ENCODE data around the gene MAP3K1.

MAP3K1 gene

DNA sequence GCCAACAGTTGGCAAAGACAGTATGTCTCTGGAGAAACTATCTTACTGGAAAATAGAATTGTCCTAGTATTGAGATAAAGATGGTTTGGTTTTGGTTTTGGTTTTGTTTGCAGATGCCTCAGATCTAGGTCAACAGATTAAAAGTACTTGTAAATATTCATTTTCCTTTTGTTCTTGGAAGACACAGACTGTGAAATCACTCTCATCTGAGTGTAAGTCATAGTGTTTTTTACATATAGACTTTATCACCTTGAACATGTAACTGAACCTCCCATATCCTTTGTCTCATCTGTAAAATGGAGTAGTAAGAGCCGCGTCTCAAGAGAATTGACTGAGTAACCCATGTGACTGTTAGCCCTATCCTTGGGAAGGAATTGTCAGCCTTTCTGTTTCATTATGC, 34.3 kb downstream of the MAP3K1 start:
- DNase-seq: no peak

DNA sequence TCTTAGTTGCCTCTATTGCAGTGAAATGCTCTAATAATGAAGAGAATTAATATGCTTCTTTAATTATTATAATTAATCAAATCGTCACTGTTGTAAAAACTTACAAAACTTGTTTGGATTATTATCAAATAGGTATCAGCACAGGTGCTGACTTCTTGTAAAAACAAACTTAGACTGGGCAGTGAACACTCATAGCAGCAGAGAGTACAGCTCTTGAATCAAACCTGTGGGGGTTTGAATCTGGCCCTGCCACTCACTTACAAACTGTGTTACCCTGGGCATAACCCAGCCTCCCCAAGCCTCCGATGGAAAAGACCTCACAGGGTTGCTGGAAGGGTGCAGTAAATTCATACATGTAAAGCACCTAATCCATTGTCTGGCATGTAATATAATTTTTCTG, 35.1 kb downstream of the MAP3K1 start:
- no peak for DNase-seq

DNA sequence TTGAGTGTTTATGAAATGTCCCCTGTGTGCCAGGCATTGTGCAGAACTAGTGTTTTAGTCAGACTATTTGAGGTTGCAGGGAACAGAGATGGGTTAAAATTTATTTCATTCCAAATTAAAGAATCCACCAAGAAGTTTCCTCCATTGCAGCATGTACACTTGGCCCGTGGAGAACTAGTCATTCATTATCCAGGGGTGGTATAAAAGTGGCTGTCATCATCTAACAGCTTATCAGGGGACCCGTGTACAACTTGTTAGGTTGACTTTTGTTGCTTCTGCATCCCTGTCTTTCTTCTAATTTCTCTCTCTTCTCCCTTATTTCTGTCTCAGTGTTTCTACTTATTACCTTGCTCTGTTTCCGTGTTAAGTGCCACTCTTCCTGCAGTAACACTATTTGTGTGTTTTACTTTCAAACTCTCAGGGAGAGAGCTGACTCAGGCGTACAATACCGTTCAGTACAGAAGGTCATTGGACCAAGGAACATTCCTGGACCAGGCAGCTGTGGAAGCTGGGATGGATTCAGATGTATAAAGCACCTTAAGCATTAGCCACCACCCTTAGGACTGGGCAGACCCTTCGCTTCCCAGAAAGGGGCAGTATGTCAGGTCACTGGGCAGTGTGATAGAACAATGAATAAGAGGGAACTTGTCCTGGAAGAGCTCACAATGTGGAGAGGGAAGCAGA, 36.1 kb downstream of the MAP3K1 start:
- DNase-seq: no peak

DNA sequence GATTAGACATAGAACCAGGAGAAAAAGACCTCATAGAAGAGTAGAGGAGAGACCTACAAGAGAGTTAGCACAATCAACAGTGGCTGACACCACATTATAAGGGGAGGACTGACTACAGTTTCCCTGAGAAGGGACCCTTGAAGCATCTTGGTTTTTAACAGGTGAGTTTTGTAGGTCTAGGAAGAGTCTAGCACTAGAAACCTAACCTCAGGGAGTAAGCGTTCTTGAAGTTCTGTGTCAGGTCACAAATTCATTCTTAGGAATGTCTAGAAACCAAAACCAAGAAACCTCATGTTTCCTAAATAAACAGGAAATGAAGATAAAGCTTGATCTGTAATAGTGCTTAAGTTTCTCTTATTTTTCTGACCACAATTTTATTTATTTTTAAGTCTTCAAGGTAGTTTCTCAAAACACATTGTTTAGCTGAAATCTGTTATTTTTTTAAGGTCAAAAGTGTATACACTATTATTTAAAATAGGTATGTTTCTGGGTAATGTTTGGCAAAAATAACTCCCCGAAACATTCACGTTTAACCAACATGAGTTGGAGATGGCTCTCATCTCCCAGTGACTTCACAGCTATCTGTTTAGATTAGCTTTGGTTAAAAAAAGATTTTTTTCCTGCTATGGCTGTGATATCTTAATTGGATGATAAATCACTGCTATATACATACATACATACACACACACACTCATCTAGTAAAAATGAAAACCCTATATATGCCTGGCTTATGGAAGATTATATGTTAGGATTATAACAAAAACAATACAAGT, 37.1 kb downstream of the MAP3K1 start:
- no peak for DNase-seq

DNA sequence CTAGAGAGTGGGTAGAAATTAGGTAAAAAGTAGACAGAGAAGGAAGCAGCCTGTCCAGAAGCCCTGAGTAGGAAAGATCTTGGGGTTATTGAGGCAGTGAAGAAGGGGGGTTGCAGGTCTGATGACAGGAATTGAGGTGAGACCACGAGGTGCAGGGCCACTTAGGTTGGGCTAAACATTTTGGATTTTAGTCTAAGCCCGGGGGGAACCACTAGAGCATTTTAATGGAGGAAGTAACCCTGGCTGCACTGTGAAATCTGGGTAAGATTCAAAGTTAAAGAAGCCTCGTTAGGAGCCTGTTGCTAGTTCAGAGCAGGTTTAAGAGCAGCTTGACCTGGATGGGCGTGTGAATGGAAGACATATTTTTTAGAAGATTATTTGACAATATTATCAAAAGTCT, 38.3 kb downstream of the MAP3K1 start:
- no peak for DNase-seq

DNA sequence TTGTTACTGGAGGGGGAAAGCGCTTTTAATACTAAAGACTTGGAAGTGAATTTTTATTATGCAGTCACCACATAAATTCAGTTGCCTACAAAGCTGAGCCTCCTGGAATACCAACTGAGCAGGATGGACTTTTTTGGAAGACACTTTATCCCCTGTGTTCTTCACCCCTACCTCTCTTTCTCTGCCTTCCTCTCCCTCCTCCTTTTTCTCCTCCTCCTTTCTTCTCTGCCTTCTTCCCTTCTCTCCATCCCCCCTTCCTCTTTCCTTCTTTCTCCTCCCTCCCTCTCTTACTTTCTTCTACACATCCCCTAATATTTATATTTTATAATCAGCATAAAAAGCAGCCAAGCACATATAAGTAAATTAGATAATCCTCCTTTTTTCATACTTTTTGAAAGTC, 39.6 kb downstream of the MAP3K1 start:
- no peak for DNase-seq

DNA sequence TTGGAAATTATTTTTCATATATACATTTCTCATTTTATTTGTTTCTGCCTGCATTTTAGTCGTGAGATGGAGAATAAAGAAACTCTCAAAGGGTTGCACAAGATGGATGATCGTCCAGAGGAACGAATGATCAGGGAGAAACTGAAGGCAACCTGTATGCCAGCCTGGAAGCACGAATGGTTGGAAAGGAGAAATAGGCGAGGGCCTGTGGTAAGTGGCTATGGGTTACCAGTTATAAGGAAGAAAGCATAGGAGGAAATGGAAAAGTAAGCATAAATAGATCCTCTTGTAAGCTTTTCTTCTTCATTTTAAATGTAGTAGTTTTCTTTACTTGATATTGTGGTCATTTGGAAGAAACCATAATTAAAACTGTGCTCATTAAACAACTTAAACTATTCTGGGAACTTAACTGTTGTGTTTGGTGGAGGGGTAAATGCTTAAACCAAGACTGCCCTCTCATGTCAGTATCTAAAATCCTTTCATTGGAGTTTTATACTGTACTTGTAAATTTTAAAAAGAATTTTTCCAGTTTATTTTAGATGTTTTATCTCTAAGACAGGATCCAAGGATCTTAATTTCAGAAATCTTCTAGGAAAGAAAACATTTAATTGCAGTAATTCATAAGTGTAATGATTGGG, 41.3 kb downstream of the MAP3K1 start:
- no peak for DNase-seq

DNA sequence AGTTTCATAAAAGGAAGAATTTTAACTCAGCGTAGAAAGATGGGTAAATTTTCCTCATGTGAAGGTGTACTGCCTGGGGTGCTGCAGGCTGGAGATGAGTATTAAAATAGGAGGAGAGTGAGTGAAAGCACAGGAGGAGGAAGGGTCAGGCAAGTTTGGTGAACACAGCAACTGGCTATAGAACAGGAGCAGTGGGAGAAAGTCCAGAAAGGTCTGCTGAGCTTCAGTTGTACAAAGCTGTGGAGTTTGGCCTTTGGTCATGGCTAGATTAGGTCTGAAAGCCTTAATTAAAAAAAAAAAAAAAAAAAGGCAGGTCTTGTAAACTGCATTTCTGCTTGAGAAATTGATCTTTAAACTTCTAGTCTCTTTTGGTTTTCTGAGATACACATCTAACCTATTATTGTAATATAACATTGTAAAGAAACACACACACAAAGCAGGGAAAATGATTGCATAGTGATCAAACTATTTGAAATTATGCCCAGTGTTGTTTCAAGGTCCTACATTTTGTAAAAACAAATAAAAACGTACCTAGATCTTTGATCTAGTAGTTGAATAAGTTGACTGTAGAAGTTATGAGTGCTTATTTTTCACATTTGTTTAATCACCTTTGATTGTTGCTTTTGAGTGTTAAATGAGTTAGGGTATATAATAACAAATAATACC, 43.6 kb downstream of the MAP3K1 start:
- DNase-seq: no peak

DNA sequence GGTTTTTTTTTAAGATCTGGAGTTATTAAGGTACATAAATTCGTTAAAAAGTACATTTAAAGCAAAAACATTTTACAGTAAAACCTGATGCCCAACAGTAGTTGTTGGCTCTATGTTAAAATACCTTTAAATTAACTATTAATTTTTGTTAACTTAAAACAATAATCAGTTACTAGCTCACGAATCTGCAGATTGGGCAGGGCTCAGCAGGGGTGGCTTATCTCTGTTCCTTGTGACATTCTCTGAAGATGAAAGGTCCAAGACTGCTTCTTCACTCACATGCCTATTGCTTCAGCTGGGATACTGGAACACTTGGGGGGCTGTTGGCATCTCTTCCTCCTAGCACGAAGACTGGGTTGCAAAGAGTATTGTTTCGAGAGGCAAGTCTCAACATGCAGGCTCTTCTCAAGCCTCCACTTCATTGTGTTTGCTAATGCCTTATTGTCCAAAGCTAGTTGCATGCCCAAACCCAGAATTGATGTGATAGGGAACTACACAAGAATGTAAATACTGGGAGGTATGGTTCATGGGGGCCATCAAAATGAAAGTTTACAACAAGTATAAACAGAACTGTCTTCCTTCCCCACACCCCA, 46.6 kb downstream of the MAP3K1 start:
- DNase-seq: no peak

DNA sequence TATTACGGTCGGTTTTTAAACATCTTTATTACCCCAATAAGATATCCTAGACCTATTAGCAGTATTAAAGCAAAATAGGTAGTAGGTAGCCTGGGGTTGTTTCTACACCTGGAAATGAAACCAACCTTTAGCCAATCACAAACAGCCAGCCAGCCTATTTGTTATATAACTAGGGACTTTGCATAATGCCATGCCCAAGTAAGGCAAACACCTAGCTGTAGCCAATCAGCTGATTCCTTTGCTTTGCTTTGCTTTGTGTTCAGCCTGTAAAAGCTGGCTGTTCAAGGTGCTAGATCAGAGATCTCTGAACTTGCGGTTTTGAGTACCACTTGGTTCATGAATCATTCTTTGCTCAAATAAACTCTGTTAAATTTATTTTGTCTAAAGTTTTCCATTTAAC, 47.6 kb downstream of the MAP3K1 start:
- no peak for DNase-seq

DNA sequence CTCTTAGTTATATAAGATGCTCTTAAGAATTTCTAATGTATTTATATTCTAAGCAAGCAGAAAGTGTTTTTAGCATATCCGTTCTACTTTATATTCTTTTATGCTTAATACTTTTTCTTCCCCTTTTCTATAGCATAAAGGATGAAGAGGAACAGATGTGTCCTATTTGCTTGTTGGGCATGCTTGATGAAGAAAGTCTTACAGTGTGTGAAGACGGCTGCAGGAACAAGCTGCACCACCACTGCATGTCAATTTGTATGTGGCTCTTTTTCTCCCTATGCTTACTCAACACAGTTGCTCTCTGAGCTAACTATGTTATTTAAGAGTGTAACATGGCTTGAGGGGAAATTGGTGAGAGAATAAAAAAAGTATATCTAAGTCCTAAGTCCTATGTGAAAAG, 56.4 kb downstream of the MAP3K1 start:
- DNase-seq: no peak

DNA sequence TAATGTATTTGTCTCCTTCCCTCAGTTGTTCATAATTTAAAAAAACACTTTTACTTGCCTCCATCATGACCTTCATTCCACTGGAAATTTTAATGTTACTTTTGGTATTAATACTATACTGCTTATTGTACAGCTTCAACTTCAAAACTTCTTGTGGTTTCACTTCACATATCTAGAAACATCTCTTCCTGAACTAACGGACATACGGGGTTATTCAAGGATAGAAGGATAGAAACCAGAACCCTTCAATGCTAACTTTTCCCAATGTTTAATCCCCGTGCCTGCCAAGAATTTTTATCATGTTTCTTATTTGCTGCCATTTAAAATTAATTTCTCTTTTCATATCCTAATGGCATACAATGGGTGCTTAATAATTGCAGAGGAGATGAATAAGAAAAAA, 57.7 kb downstream of the MAP3K1 start:
- no peak for DNase-seq

DNA sequence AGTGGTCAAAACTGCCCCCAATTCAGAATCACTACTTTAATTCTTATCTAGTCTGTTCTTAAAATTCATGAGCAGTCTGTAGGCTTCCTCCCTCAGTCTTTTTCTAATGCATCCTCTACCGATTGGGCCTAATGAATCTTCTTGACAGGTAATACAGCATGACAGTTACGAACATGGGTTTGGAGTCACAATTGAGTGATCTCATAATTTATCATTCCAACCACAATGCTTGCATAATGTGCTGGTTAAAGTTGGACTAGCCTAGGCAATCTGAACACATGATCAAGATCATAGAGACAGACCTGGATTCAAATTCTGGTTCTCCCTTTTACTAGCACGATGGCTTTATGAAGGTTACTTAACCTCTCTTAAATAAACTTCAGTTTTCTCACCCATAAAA, 61.0 kb downstream of the MAP3K1 start:
- DNase-seq: no peak

DNA sequence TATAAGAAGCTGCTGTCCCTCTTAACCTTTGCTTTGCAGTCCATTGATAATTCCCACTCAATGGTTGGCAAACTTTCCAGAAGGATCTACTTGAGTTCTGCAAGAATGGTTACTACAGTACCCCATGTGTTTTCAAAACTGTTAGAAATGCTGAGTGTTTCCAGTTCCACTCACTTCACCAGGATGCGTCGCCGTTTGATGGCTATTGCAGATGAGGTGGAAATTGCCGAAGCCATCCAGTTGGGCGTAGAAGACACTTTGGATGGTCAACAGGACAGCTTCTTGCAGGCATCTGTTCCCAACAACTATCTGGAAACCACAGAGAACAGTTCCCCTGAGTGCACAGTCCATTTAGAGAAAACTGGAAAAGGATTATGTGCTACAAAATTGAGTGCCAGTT, 66.2 kb downstream of the MAP3K1 start:
- no peak for DNase-seq

DNA sequence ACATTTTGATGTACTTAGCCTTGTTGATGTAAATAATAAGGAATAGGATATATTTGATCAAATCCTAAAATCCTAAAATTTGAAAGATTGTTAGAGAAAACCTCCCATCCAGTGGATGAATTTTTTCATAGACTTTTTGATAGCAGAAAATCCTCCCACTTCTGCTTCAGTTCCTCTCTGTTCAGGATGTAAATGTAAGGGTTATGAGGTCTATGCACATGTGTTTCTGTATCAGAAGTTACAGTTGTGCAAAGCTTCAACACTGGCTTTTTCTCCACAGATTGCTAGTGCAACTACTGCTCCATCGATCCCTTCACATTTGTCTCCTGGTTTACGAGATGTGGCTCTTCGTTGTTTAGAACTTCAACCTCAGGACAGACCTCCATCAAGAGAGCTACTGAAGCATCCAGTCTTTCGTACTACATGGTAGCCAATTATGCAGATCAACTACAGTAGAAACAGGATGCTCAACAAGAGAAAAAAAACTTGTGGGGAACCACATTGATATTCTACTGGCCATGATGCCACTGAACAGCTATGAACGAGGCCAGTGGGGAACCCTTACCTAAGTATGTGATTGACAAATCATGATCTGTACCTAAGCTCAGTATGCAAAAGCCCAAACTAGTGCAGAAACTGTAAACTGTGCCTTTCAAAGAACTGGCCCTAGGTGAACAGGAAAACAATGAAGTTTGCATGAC, 78.1 kb downstream of the MAP3K1 start:
- no peak for DNase-seq

DNA sequence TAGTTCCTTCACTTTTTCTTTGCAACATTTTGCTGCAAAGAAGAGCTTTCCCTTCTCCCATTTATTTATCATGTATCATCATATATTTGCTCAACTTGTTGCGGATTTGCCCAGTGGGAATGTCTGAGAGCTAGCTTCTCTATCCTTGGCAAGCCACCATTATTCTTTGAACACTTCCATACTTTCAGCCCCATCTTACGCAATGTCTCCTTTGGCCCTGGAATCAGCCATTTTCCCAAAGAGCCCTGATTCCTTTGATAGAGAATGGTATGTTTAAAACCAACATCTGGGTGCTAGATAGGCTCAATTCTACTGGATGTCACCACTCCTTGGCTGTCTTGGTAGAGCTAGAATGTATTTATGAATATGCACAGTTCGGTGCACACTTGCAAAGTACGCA, 81.4 kb downstream of the MAP3K1 start:
- DNase-seq: no peak

DNA sequence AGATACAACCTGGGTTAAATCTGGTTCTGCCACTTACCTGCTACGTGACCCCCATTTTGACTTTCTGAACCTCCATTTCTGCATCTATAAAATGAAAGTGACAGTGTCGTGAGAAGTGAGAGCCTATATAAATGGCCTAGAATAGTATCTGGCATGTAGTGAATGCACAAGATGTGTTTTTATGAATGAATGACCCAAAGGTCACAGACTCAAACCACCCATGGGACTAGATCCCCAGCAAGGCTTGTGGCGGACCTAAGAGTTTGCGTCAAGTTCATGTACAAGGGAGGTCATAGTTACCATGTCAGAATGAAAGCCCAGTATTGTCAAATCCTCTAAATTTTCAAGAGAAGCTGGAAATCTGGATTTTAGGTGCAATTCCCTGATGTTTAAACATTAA, 82.9 kb downstream of the MAP3K1 start:
- no peak for DNase-seq

DNA sequence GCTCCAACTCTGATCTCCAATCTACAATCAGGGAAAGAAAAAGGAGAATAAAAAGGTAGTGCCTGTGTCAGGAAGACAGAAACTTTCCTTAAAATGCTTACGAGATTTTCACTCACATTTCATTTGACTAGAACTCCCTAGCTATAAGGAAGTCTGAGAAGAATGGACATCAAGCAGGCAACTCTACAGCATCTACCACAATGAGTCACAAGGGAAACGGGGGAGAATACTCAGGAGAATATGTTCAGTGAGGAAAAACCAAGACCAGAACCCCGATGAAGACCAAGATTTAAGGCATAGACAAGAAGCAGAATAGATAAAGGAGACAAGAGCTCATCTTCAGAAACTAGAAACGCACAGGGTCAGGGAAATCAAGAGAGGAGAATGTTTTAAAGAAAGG, 85.0 kb downstream of the MAP3K1 start:
- no peak for DNase-seq

DNA sequence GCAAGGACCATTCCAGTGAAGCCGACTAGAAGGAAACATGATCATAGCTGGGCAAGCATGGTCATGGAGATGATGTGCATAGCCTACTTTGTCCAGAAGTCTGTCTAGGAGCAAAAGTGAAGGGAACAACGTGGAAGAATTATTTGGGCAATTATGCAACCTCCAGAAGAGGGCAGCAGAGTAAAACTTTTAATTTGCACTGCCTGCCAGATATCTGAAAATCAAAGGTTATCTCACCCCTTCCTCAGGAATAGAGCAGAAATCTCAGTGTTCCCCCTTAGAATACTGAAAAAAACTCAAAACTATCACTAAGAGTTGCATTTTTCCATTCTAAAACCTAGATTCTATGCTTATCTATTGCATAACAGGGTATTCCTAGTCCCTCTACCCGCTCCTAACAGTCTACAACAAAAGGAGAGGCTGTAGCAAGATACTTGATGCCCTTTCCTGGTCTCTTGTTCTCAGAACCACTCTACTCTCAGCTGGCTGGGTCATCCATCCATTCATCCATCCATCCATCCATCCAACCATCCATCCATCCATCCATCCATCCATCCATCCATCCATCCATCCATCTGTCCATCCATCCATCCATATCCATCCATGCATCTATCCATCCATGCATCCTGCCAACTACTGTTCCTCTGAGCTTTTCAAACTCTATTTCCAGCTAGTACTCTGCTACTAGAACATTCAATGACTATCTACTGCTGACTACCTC, 85.7 kb downstream of the MAP3K1 start:
- DNase-seq: peak; percentile 35 to 49

DNA sequence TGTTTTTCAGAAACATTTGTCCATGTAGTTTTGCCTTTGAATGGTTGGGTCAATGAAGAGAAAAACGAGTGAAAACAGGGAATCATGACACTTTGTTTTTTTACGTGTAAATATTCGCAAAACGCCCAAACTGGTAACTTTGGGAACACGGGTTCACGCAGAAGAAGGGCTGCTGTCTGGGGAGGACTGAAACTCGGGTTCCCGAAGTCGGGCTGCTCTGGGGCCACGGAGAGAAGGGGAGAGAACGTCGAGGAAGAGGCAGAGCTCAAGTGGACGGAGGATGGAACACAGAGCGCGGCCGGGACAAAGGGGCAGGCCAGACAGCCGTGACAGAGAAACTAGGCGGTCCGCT, 93.6 kb downstream of the MAP3K1 start:
- no peak for DNase-seq

DNA sequence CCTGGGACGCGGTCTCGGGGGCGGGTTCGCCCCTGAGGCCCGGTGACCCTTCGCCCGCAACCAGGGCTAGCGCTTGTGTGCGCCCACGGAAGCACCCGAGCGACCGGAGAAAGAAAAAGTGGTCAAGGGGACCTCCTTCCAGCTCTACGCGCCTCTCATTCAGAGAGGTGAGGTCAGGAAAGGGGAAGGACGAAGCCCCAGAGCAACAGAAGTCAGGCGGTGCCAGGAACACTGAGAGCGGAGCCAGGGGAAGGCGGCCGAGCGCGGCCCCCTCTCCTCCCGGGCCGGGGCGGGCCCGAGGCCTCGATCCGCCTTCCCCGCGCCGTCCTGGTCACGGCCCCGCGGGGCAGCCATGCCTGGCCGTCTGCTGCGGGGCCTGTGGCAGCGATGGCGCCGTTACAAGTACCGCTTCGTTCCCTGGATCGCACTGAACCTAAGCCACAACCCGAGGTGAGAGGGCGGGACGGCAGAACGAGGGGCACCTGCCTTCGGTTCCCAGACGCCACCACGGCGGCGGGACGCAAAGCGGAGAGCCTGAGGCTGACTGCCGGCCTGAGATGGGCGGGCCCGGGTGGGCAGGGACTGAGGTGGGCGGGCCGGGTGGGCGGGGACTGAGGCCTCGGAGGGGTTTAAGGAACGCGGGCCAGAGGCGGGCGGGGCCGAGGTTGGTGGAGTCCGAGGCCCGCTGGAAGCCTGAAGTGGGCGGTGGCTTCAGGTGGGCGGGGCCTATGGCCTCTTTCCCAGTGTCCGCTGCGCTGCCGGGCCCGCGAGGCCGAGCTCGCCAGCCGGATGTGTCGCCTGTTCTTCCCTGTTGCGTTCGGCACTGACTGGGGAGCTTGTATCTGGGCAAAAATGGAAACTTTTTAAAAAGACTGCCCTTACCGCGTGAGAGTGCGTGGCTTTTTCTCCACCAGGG, 94.2 kb downstream of the MAP3K1 start, which contains the start of gene SETD9:
SETD9 (plus strand) TSS at position 303 of the 916 bp plus-strand sequence; CDS start at position 353, 50 bp downstream.
- DNase-seq: peak; percentile 85 to 97
